Measurements from ENCODE around the gene ADARB1.

The ADARB1 gene

DNA sequence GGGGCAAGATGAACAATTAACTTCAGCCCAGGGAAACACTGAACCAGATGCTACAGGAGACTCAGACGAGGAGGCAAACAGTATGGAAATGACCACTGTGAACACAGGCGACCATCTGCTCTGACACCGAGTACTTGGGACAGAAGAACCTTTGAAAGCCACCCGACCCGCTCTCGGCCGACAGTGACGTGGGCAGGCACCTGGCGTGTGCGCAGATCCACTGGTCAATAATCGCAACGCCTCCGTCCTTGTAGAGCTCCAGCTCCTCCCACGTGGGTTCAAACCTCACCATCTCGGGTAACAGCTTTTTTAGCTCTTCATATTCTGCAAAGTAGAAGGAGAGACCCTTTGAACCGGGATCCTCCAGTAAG is 193.0 kb downstream of the ADARB1 start:
- Histone ChIP-seq H3F3A (ENCODE audit: insufficient read depth, low read length) (no peaks in the 10 kb centered on the region), H3K9ac (ENCODE audit: low read length) (no peak overlapping the region), H3K9me2 (ENCODE audit: low read depth, low read length) (no peaks in the 10 kb centered on the region), H3K36me3 (ENCODE audit: insufficient read depth, low read length) (peaks cover 72% of the 10 kb centered on the region), H3K4me3 (ENCODE audit: low read depth, low read length, poor library complexity, severe bottlenecking) (no peak overlapping the region), H3K27me3 (ENCODE audit: insufficient read depth, low read length) (no peaks in the 10 kb centered on the region), H2AFZ (ENCODE audit: low read length) (no peak overlapping the region), H4K20me1 (ENCODE audit: insufficient read depth, low read length) (no peaks in the 10 kb centered on the region), H3K79me2 (ENCODE audit: insufficient read depth, low read length) (no peaks in the 10 kb centered on the region), H3K4me1 (ENCODE audit: insufficient read depth, low read length, severe bottlenecking) (peaks cover 4% of the 10 kb centered on the region), H3K9me3 (ENCODE audit: low read length) (0 out of 2 replicates have a peak, but pooled peaks cover 4% of the 10 kb centered on the region), H3K4me2 (ENCODE audit: low read length) (no peak overlapping the region), H3K27ac (ENCODE audit: low read depth, low read length, poor library complexity, severe bottlenecking) (no peak overlapping the region)
- TF ChIP-seq, protein P1, sequence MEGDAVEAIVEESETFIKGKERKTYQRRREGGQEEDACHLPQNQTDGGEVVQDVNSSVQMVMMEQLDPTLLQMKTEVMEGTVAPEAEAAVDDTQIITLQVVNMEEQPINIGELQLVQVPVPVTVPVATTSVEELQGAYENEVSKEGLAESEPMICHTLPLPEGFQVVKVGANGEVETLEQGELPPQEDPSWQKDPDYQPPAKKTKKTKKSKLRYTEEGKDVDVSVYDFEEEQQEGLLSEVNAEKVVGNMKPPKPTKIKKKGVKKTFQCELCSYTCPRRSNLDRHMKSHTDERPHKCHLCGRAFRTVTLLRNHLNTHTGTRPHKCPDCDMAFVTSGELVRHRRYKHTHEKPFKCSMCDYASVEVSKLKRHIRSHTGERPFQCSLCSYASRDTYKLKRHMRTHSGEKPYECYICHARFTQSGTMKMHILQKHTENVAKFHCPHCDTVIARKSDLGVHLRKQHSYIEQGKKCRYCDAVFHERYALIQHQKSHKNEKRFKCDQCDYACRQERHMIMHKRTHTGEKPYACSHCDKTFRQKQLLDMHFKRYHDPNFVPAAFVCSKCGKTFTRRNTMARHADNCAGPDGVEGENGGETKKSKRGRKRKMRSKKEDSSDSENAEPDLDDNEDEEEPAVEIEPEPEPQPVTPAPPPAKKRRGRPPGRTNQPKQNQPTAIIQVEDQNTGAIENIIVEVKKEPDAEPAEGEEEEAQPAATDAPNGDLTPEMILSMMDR (IDR thresholded peaks at IDR 0.05; ENCODE audit: low read length): no peak
- TF ChIP-seq EZH2 (IDR thresholded peaks at IDR 0.05; ENCODE audit: borderline replicate concordance, low read length): no peak

DNA sequence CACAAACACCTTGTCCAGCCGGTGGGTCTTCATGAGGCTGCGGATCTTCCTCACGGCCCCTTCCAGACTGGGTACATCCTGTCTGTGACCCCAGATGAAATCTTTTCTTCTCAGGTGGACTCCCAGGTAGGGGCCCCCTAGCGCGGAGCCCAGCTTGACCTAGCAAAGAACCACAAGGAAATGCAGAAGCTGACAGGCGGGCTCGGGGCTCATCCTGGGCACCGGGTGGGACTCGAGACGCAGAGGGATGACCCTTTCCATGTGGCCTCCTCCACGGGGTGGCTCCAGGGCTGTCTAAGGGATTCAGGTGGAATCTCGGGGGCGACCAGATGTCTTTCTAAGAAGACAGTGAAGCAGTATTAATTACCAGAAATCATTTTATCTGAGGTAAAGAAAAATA is 195.5 kb downstream of the ADARB1 start:
- no peaks in the 10 kb centered on the region for H3K27me3 ChIP-seq (ENCODE audit: insufficient read depth, low read length)
- no peaks in the 10 kb centered on the region for H3F3A ChIP-seq (ENCODE audit: insufficient read depth, low read length)
- H3K9ac ChIP-seq (ENCODE audit: low read length): no peak overlapping the region
- H3K4me2 ChIP-seq (ENCODE audit: low read length): no peak overlapping the region
- no peak overlapping the region for H2AFZ ChIP-seq (ENCODE audit: low read length)
- peaks cover 8% of the 10 kb centered on the region; the same call in 1 of the 2 replicates for H3K9me3 ChIP-seq (ENCODE audit: low read length)
- H3K4me1 ChIP-seq (ENCODE audit: insufficient read depth, low read length, severe bottlenecking): no peaks in the 10 kb centered on the region
- H4K20me1 ChIP-seq (ENCODE audit: insufficient read depth, low read length): no peaks in the 10 kb centered on the region
- TF ChIP-seq, protein P1 (IDR thresholded peaks at IDR 0.05; ENCODE audit: low read length): no peak
- TF ChIP-seq EZH2 (IDR thresholded peaks at IDR 0.05; ENCODE audit: borderline replicate concordance, low read length): no peak
- no peaks in the 10 kb centered on the region for H3K9me2 ChIP-seq (ENCODE audit: low read depth, low read length)
- no peak overlapping the region for H3K27ac ChIP-seq (ENCODE audit: low read depth, low read length, poor library complexity, severe bottlenecking)
- H3K4me3 ChIP-seq (ENCODE audit: low read depth, low read length, poor library complexity, severe bottlenecking): no peak overlapping the region
- H3K79me2 ChIP-seq (ENCODE audit: insufficient read depth, low read length): no peaks in the 10 kb centered on the region
- H3K36me3 ChIP-seq (ENCODE audit: insufficient read depth, low read length): peaks cover 82% of the 10 kb centered on the region

DNA sequence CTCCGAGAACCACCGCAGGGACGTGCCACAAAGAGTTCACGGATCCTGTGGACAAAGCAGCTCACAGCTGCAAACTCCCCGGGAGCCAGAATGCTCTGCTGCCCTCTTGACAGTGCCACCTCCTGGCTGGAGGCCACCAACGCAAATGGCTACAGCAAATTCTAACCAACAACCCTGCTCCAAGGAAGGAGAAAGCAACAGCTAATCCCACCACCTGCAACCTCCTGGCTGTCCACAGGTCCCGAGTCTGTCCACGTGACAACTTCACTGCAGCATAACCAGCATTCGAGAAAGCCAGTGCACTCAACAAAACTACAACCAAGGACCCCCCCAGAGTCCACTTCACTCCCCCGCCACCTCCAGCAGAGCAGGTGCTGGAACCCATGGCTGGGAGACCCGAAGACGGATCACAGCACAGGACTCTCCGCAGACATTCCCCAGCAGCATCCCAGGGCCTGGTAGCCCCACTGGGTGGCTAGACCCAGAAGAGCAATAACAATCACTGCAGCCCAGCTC is 196.0 kb downstream of the ADARB1 start:
- Histone ChIP-seq H3K27ac (ENCODE audit: low read depth, low read length, poor library complexity, severe bottlenecking) (no peak overlapping the region), H3K79me2 (ENCODE audit: insufficient read depth, low read length) (no peaks in the 10 kb centered on the region), H3K36me3 (ENCODE audit: insufficient read depth, low read length) (peaks cover 82% of the 10 kb centered on the region), H3K9me2 (ENCODE audit: low read depth, low read length) (no peaks in the 10 kb centered on the region), H3F3A (ENCODE audit: insufficient read depth, low read length) (no peaks in the 10 kb centered on the region), H4K20me1 (ENCODE audit: insufficient read depth, low read length) (no peaks in the 10 kb centered on the region), H3K4me3 (ENCODE audit: low read depth, low read length, poor library complexity, severe bottlenecking) (no peak overlapping the region), H3K9me3 (ENCODE audit: low read length) (peaks cover 9% of the 10 kb centered on the region; the same call in 1 of the 2 replicates), H2AFZ (ENCODE audit: low read length) (no peak overlapping the region), H3K9ac (ENCODE audit: low read length) (no peak overlapping the region), H3K4me2 (ENCODE audit: low read length) (no peak overlapping the region), H3K4me1 (ENCODE audit: insufficient read depth, low read length, severe bottlenecking) (no peaks in the 10 kb centered on the region), H3K27me3 (ENCODE audit: insufficient read depth, low read length) (no peaks in the 10 kb centered on the region)
- TF ChIP-seq, protein P1 (IDR thresholded peaks at IDR 0.05; ENCODE audit: low read length): no peak; the same call in 1 of the 2 replicates
- TF ChIP-seq EZH2 (IDR thresholded peaks at IDR 0.05; ENCODE audit: borderline replicate concordance, low read length): no peak

Measured in OCI-LY1 (cell line).